GM23338 (cell line): ENCODE data around the gene CNNM2. TPM values are rescaled to one million over a fixed set of nuclear protein-coding genes. Genes with fewer than 3 reads are reported as not detected.

Experiments
- ATAC-seq: fragments of 200-7000 bp; cut with Tn5 transposase; 3 replicates; pipeline ENCODE4 v1.9.1; 2020
- DNase-seq: peaks from one replicate; pipeline ENCODE4 v3.0.0-alpha.2; 2015; ENCODE audit warnings: low spot score
- H2AFZ ChIP-seq: fragments of 200-600 bp; sonication (generic); 2 replicates; pipeline ENCODE4 v1.8.0; 2016; ENCODE audit warnings: antibody characterized with exemption, mild to moderate bottlenecking, moderate library complexity
- H3F3A ChIP-seq: fragments of 200-600 bp; sonication (generic); replicated peaks from 2 replicates; pipeline ENCODE4 v1.8.0; 2017; ENCODE audit warnings: antibody characterized with exemption, mixed run types, low read depth
- H3K27ac ChIP-seq: fragments of 200-600 bp; sonication (generic); 2 replicates; pipeline ENCODE4 v1.6.1; 2016; ENCODE audit warnings: low read depth
- H3K27me3 ChIP-seq: fragments of 200-600 bp; sonication (generic); 2 replicates; pipeline ENCODE4 v1.8.0; 2016; ENCODE audit warnings: mild to moderate bottlenecking, mixed run types, moderate library complexity; ENCODE audit not compliant: insufficient read depth
- H3K36me3 ChIP-seq: fragments of 200-600 bp; sonication (generic); 2 replicates; pipeline ENCODE4 v1.8.0; 2016; ENCODE audit warnings: mild to moderate bottlenecking; ENCODE audit not compliant: insufficient read depth
- H3K4me1 ChIP-seq: fragments of 200-600 bp; sonication (generic); 2 replicates; pipeline ENCODE4 v1.8.0; 2016; ENCODE audit warnings: mild to moderate bottlenecking, moderate library complexity; ENCODE audit not compliant: insufficient read depth
- H3K4me2 ChIP-seq: fragments of 200-600 bp; sonication (generic); 2 replicates; pipeline ENCODE4 v1.7.1; 2017; ENCODE audit warnings: mixed run types
- H3K4me3 ChIP-seq: fragments of 200-600 bp; sonication (generic); 2 replicates; pipeline ENCODE4 v1.6.1; 2016; ENCODE audit warnings: mixed run types
- H3K79me2 ChIP-seq: fragments of 200-600 bp; sonication (generic); replicated peaks from 2 replicates; pipeline ENCODE4 v1.8.0; 2017; ENCODE audit warnings: mild to moderate bottlenecking; ENCODE audit not compliant: insufficient read depth
- H3K9me2 ChIP-seq: fragments of 200-600 bp; sonication (generic); 2 replicates; pipeline ENCODE4 v1.8.0; 2017; ENCODE audit not compliant: insufficient read depth
- H4K20me1 ChIP-seq: fragments of 200-600 bp; sonication (generic); replicated peaks from 2 replicates; pipeline ENCODE4 v1.8.0; 2017; ENCODE audit warnings: mild to moderate bottlenecking; ENCODE audit not compliant: insufficient read depth
- H3K27ac Mint-ChIP-seq: 2 replicates; pipeline ENCODE4 v1.8.0; 2020; ENCODE audit warnings: inconsistent platforms, mild to moderate bottlenecking, moderate library complexity, mixed read lengths
- H3K27me3 Mint-ChIP-seq: 3 replicates; pipeline ENCODE4 v1.8.0; 2022; ENCODE audit warnings: low read depth, mild to moderate bottlenecking, moderate library complexity, mixed read lengths, inconsistent platforms; ENCODE audit not compliant: insufficient read depth, poor library complexity
- H3K36me3 Mint-ChIP-seq: 3 replicates; pipeline ENCODE4 v1.8.0; 2021; ENCODE audit warnings: low read depth, mild to moderate bottlenecking, inconsistent platforms, moderate library complexity, mixed read lengths
- H3K4me1 Mint-ChIP-seq: 3 replicates; pipeline ENCODE4 v1.8.0; 2020; ENCODE audit warnings: mild to moderate bottlenecking, inconsistent platforms, mixed read lengths
- H3K4me3 Mint-ChIP-seq: 3 replicates; pipeline ENCODE4 v1.8.0; 2021; ENCODE audit warnings: moderate library complexity, mild to moderate bottlenecking, inconsistent platforms, mixed read lengths
- H3K9me3 Mint-ChIP-seq: 3 replicates; pipeline ENCODE4 v1.8.0; 2020; ENCODE audit warnings: moderate library complexity, mild to moderate bottlenecking, inconsistent platforms, mixed read lengths
- EZH2 ChIP-seq: fragments of 200-600 bp; sonication (generic); IDR thresholded peaks from one replicate; pipeline ENCODE4 v1.8.0; 2017; ENCODE audit warnings: antibody characterized with exemption, mild to moderate bottlenecking, low read depth; ENCODE audit not compliant: unreplicated experiment
- JUNB ChIP-seq: IDR thresholded peaks from one replicate; pipeline ENCODE4 v1.6.1; 2016; ENCODE audit warnings: antibody characterized with exemption; ENCODE audit not compliant: unreplicated experiment
- NANOG ChIP-seq: IDR thresholded peaks from 2 replicates; pipeline ENCODE4 v1.6.1; 2016; ENCODE audit warnings: antibody characterized with exemption, borderline replicate concordance
- STAT1 ChIP-seq: IDR thresholded peaks from one replicate; pipeline ENCODE4 v1.6.1; 2016; ENCODE audit warnings: antibody characterized with exemption; ENCODE audit not compliant: unreplicated experiment
- ZNF114 ChIP-seq: fragments of 250-450 bp; sonication (Bioruptor Pico); IDR thresholded peaks from 2 replicates; pipeline ENCODE4 v1.5.0; 2020; ENCODE audit warnings: mild to moderate bottlenecking, moderate library complexity
- ZNF331 ChIP-seq: fragments of 250-450 bp; sonication (Bioruptor Pico); IDR thresholded peaks from 2 replicates; pipeline ENCODE4 v1.5.0; 2020; ENCODE audit warnings: low read depth, mild to moderate bottlenecking, moderate library complexity
- polyA plus RNA-seq: library from polyadenylated mRNA; unstranded; fragments of >200 nt; fragmentation: Nextera tagmentation; extraction: Ambion mirVana; gene quantifications from 2 replicates; pipeline ENCODE4 v1.2.1, GENCODE V29; 2016
- total RNA-seq: library from RNA; depleted of rRNA; stranded (reverse); fragments of >200 nt; shearing (Covaris generic); gene quantifications from 2 replicates; pipeline ENCODE4 v1.2.3, GENCODE V29; 2014
- TF ChIP-seq, protein P1 (sequence below): fragments of 250-450 bp; sonication (Bioruptor Pico); IDR thresholded peaks from 2 replicates; pipeline ENCODE4 v1.5.0; 2020; ENCODE audit warnings: mild to moderate bottlenecking, moderate library complexity
- TF ChIP-seq, protein P2 (sequence below): IDR thresholded peaks from 2 replicates; pipeline ENCODE4 v1.6.1; 2016; ENCODE audit warnings: antibody characterized with exemption

Gene CNNM2
- total and polyA plus RNA-seq, 2 experiments from 2014 or later, result 4.5 to 31.3 TPM

DNA sequence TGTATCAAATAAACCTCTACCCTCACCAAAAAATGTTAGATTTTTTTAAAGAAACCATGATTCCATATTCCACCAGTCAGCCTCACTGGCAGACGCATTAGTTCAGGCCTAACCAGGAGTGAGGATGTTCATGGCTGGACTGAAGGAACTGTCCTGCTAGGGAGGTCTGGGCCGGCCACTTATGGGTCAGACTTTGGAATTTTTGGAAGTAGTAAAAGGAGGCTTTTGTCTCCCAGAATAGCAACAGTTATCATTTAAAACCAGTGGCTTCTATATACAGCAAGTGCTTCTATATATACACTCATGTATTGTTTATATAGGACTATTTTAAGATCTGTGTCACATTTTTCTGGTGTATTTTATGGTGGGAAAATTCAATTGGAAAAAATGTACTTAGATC, 120.5 kb downstream of the CNNM2 start (continued):
- TF ChIP-seq, protein P1, sequence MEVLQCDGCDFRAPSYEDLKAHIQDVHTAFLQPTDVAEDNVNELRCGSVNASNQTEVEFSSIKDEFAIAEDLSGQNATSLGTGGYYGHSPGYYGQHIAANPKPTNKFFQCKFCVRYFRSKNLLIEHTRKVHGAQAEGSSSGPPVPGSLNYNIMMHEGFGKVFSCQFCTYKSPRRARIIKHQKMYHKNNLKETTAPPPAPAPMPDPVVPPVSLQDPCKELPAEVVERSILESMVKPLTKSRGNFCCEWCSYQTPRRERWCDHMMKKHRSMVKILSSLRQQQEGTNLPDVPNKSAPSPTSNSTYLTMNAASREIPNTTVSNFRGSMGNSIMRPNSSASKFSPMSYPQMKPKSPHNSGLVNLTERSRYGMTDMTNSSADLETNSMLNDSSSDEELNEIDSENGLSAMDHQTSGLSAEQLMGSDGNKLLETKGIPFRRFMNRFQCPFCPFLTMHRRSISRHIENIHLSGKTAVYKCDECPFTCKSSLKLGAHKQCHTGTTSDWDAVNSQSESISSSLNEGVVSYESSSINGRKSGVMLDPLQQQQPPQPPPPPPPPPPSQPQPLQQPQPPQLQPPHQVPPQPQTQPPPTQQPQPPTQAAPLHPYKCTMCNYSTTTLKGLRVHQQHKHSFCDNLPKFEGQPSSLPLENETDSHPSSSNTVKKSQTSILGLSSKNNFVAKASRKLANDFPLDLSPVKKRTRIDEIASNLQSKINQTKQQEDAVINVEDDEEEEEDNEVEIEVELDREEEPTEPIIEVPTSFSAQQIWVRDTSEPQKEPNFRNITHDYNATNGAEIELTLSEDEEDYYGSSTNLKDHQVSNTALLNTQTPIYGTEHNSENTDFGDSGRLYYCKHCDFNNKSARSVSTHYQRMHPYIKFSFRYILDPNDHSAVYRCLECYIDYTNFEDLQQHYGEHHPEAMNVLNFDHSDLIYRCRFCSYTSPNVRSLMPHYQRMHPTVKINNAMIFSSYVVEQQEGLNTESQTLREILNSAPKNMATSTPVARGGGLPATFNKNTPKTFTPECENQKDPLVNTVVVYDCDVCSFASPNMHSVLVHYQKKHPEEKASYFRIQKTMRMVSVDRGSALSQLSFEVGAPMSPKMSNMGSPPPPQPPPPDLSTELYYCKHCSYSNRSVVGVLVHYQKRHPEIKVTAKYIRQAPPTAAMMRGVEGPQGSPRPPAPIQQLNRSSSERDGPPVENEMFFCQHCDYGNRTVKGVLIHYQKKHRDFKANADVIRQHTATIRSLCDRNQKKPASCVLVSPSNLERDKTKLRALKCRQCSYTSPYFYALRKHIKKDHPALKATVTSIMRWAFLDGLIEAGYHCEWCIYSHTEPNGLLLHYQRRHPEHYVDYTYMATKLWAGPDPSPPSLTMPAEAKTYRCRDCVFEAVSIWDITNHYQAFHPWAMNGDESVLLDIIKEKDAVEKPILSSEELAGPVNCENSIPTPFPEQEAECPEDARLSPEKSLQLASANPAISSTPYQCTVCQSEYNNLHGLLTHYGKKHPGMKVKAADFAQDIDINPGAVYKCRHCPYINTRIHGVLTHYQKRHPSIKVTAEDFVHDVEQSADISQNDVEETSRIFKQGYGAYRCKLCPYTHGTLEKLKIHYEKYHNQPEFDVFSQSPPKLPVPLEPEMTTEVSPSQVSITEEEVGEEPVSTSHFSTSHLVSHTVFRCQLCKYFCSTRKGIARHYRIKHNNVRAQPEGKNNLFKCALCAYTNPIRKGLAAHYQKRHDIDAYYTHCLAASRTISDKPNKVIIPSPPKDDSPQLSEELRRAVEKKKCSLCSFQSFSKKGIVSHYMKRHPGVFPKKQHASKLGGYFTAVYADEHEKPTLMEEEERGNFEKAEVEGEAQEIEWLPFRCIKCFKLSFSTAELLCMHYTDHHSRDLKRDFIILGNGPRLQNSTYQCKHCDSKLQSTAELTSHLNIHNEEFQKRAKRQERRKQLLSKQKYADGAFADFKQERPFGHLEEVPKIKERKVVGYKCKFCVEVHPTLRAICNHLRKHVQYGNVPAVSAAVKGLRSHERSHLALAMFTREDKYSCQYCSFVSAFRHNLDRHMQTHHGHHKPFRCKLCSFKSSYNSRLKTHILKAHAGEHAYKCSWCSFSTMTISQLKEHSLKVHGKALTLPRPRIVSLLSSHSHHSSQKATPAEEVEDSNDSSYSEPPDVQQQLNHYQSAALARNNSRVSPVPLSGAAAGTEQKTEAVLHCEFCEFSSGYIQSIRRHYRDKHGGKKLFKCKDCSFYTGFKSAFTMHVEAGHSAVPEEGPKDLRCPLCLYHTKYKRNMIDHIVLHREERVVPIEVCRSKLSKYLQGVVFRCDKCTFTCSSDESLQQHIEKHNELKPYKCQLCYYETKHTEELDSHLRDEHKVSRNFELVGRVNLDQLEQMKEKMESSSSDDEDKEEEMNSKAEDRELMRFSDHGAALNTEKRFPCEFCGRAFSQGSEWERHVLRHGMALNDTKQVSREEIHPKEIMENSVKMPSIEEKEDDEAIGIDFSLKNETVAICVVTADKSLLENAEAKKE (CRISPR knock-in tag), result no peak
- TF ChIP-seq NANOG, result no peak

DNA sequence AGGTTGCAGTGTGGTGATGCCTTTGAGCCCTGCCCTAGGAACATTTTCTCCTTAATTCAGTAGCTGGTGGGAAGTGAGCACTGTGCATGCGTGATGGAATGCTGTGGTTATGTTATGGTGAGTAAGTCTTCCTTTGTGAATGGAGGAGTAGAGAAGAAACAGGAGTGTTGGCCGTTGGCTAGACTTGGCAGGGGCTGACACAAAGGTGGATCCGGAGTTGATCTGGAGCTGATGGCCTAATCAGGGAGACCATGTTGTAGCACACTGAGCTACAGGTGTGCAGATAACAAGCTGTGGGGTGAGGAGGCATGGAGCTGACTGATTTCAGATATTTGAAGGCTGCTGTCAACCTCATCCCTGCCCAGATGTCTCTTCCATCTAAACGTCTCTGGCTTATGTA, 122.3 kb downstream of the CNNM2 start:
- Histone ChIP-seq H3K4me3 (no peak overlapping the region), H3K36me3 (no peaks in the 10 kb centered on the region), H3K27me3 (no peaks in the 10 kb centered on the region), H3K27ac (no peak overlapping the region), H3K79me2 (no peaks in the 10 kb centered on the region), H3K4me1 (peaks cover 33% of the 10 kb centered on the region), H3K9me2 (no peaks in the 10 kb centered on the region), H4K20me1 (no peaks in the 10 kb centered on the region), H2AFZ (no peak overlapping the region), H3K4me2 (no peak overlapping the region), H3F3A (0 out of 2 replicates have a peak, but pooled peaks cover 4% of the 10 kb centered on the region)
- DNase-seq (no peak), ATAC-seq (no peak)
- no peak overlapping the region for H3K4me3 Mint-ChIP-seq
- peaks cover 4% of the 10 kb centered on the region for H3K27me3 Mint-ChIP-seq
- no peaks in the 10 kb centered on the region for H3K9me3 Mint-ChIP-seq
- no peaks in the 10 kb centered on the region for H3K36me3 Mint-ChIP-seq
- H3K4me1 Mint-ChIP-seq, result peaks cover 39% of the 10 kb centered on the region
- H3K27ac Mint-ChIP-seq, result no peak overlapping the region
- TF ChIP-seq ZNF114 (CRISPR knock-in tag) (no peak), ZNF331 (CRISPR knock-in tag) (no peak), EZH2 (no peak), STAT1 (no peak), JUNB (no peak)
- TF ChIP-seq, protein P2, sequence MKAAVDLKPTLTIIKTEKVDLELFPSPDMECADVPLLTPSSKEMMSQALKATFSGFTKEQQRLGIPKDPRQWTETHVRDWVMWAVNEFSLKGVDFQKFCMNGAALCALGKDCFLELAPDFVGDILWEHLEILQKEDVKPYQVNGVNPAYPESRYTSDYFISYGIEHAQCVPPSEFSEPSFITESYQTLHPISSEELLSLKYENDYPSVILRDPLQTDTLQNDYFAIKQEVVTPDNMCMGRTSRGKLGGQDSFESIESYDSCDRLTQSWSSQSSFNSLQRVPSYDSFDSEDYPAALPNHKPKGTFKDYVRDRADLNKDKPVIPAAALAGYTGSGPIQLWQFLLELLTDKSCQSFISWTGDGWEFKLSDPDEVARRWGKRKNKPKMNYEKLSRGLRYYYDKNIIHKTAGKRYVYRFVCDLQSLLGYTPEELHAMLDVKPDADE, result no peak
- TF ChIP-seq, protein P1 (CRISPR knock-in tag), result no peak
